Effector memory CD4-positive, alpha-beta T cell (primary cell): ENCODE measurements around the gene MAJIN.
"Not testable (repeated sequence)": the region's sequence is repeated elsewhere in the genome, so short reads cannot be mapped to it uniquely, and the experiment has no call there.

Experiments
- DNase-seq, 3 donors: peaks; one replicate each; pipeline ENCODE4 v3.0.0-alpha.2; 2020
- H3K27ac ChIP-seq: 2 replicates; pipeline ENCODE4 v1.7.0; 2013; ENCODE audit warnings: mild to moderate bottlenecking, low read length, moderate library complexity; ENCODE audit not compliant: insufficient read depth, poor library complexity, severe bottlenecking
- H3K27me3 ChIP-seq: replicated peaks from 2 replicates; pipeline ENCODE4 v1.7.0; 2013; ENCODE audit warnings: mild to moderate bottlenecking, low read length; ENCODE audit not compliant: insufficient read depth, control insufficient read depth, poor library complexity, severe bottlenecking
- H3K36me3 ChIP-seq: 2 replicates; pipeline ENCODE4 v1.7.0; 2013; ENCODE audit warnings: mild to moderate bottlenecking, low read length, moderate library complexity; ENCODE audit not compliant: control insufficient read depth, insufficient read depth
- H3K4me1 ChIP-seq: 2 replicates; pipeline ENCODE4 v1.7.0; 2013; ENCODE audit warnings: low read length, mild to moderate bottlenecking; ENCODE audit not compliant: control insufficient read depth, insufficient read depth, poor library complexity, severe bottlenecking
- H3K4me3 ChIP-seq: 2 replicates; pipeline ENCODE4 v1.7.0; 2013; ENCODE audit warnings: low read length, low read depth, mild to moderate bottlenecking; ENCODE audit not compliant: insufficient read depth, poor library complexity, severe bottlenecking
- H3K9me3 ChIP-seq: 2 replicates; pipeline ENCODE4 v1.7.0; 2013; ENCODE audit warnings: mild to moderate bottlenecking, low read length, moderate library complexity; ENCODE audit not compliant: control insufficient read depth

MAJIN gene

GRCh38 chr11:64994318-64994717 is 22.4 kb upstream of the MAJIN start:
- no peaks in the 10 kb centered on the region for H3K36me3 ChIP-seq
- H3K27me3 ChIP-seq: no peaks in the 10 kb centered on the region
- no peaks in the 10 kb centered on the region for H3K9me3 ChIP-seq
- H3K4me3 ChIP-seq: no peak overlapping the region
- peaks cover 19% of the 10 kb centered on the region for H3K4me1 ChIP-seq
- DNase-seq: no peak
- no peak overlapping the region for H3K27ac ChIP-seq

- Histone ChIP-seq H3K9me3 (no peaks in the 10 kb centered on the region), H3K27me3 (no peaks in the 10 kb centered on the region), H3K36me3 (no peaks in the 10 kb centered on the region), H3K27ac (no peak overlapping the region), H3K4me3 (no peak overlapping the region), H3K4me1 (peaks cover 13% of the 10 kb centered on the region)
- no peak for DNase-seq
Observed at GRCh38 chr11:64990222-64990923, 18.5 kb upstream of the MAJIN start.

GRCh38 chr11:64989416-64989815 is 17.5 kb upstream of the MAJIN start:
- Histone ChIP-seq H3K4me3 (no peak overlapping the region), H3K27ac (no peak overlapping the region), H3K27me3 (no peaks in the 10 kb centered on the region), H3K4me1 (peaks cover 13% of the 10 kb centered on the region), H3K36me3 (no peaks in the 10 kb centered on the region), H3K9me3 (no peaks in the 10 kb centered on the region)
- no peak for DNase-seq

GRCh38 chr11:64987998-64988854 is 16.3 kb upstream of the MAJIN start:
- no peak overlapping the region for H3K4me3 ChIP-seq
- H3K27me3 ChIP-seq: no peaks in the 10 kb centered on the region
- DNase-seq: no peak
- no peaks in the 10 kb centered on the region for H3K36me3 ChIP-seq
- H3K4me1 ChIP-seq: peaks cover 13% of the 10 kb centered on the region
- no peak overlapping the region for H3K27ac ChIP-seq
- H3K9me3 ChIP-seq: no peaks in the 10 kb centered on the region

- not testable (repeated sequence) for H3K27ac ChIP-seq, H3K4me3 ChIP-seq, H3K36me3 ChIP-seq, DNase-seq, H3K27me3 ChIP-seq, H3K4me1 ChIP-seq, H3K9me3 ChIP-seq
Observed at GRCh38 chr11:64983339-64983738, 11.4 kb upstream of the MAJIN start.

GRCh38 chr11:64976651-64977050 is 4.7 kb upstream of the MAJIN start:
- no peak for DNase-seq
- Histone ChIP-seq H3K36me3 (no peaks in the 10 kb centered on the region), H3K9me3 (no peaks in the 10 kb centered on the region), H3K27me3 (no peaks in the 10 kb centered on the region), H3K4me3 (no peak overlapping the region), H3K4me1 (peaks cover 7% of the 10 kb centered on the region), H3K27ac (no peak overlapping the region)

- no peaks in the 10 kb centered on the region for H3K27me3 ChIP-seq
- H3K4me1 ChIP-seq: peaks cover 10% of the 10 kb centered on the region
- no peaks in the 10 kb centered on the region for H3K36me3 ChIP-seq
- H3K27ac ChIP-seq: no peak overlapping the region
- H3K9me3 ChIP-seq: no peaks in the 10 kb centered on the region
- no peak for DNase-seq
- no peak overlapping the region for H3K4me3 ChIP-seq
Observed at GRCh38 chr11:64974124-64974523, 2.2 kb upstream of the MAJIN start.

GRCh38 chr11:64970731-64971151 is 1.2 kb downstream of the MAJIN start:
- H3K27ac ChIP-seq: no peak overlapping the region
- no peaks in the 10 kb centered on the region for H3K36me3 ChIP-seq
- no peaks in the 10 kb centered on the region for H3K9me3 ChIP-seq
- no peak for DNase-seq
- no peak overlapping the region for H3K4me3 ChIP-seq
- H3K4me1 ChIP-seq: peaks cover 10% of the 10 kb centered on the region
- H3K27me3 ChIP-seq: no peaks in the 10 kb centered on the region

GRCh38 chr11:64969209-64969608 is 2.7 kb downstream of the MAJIN start:
- no peak for DNase-seq
- Histone ChIP-seq H3K9me3 (no peaks in the 10 kb centered on the region), H3K27me3 (no peaks in the 10 kb centered on the region), H3K4me1 (peaks cover 10% of the 10 kb centered on the region), H3K36me3 (no peaks in the 10 kb centered on the region), H3K4me3 (no peak overlapping the region), H3K27ac (no peak overlapping the region)

GRCh38 chr11:64967375-64967774 is 4.5 kb downstream of the MAJIN start:
- no peak for DNase-seq
- Histone ChIP-seq H3K4me1 (peaks cover 10% of the 10 kb centered on the region), H3K4me3 (no peak overlapping the region), H3K27ac (no peak overlapping the region), H3K27me3 (no peaks in the 10 kb centered on the region), H3K9me3 (no peaks in the 10 kb centered on the region), H3K36me3 (no peaks in the 10 kb centered on the region)
